HG03060 (cell line): ENCODE data around the gene RHO.
"Not testable (repeated sequence)": the region's sequence is repeated elsewhere in the genome, so short reads cannot be mapped to it uniquely, and the experiment has no call there.

Experiments used
- ATAC-seq: cut with Tn5 transposase; IDR thresholded peaks from one replicate; pipeline ENCODE4 v1.9.1; 2021; ENCODE audit warnings: low read depth, moderate number of reproducible peaks; ENCODE audit not compliant: unreplicated experiment

RHO gene

DNA sequence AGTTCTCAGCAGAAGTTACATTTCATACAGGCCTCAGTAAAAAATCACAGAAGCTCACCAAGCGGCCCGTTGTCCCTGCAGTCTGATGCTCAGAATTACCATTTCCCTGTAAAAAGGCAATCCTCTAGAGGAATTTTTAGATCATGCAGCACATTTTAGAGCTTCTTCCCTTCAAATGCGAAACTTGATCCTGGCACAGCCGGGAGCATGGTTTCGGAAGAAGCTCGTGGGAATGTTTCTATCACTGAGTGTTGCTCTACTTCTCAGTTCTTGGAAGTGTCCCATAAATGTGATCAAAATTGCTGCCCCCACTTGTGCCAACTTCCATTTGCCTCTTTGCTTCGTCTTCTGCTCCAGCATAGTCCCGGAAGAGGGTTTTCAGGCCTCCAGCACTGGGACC lies 10.8 kb downstream of the RHO start:
- no peak for ATAC-seq

DNA sequence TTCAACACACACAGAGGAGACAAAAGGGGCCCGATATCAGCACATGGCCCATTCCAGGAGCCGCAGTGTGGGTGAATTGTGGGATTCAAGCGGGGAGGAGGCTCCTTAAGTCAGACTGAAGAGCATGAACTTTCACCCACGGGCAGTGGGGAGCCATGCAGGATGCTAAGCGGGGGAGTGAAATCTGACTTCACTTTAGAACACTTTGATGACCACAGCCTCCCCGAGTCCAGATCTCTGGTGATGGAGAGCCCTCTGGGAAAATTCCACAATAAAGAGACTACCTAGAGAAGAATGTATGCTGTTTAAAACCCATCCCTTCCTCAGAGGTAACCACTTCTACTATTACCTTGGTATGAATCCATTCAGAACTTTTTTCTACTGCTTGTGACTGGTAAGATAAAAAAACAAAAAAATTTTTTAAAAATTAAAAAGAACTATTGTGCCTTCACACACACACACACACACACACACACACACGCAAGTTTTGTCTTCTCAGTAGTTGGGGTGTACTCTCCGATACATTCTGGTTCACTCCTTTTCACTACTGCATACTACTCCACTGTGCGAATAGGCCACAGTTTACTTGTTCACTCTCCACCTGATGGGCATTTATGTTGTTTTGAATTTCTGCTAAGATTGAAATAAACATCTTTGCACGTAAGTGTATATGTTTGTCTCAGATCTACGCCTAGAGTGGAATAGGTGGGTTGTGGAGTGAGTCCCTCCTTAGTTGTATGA lies 12.5 kb downstream of the RHO start:
- ATAC-seq: no peak

DNA sequence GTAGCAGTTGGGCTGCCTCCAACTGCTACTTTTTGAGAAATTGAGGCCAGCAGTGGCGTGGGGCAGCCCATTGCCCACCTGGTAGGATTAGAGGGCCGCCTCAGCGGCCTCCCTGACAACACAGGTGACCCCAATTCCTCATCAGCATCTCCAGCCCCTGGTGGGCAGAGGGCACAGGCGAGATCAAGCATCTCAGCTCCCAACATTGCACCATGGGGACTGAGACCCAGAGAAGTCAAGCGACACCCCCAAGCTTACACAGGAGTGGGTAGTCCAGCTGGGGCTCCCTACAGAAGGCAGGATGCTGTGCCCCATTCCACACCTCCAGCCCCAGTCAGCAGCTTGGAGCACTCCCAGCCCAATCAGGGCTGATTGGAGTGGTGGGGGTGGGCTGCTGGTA lies 14.3 kb downstream of the RHO start:
- no peak for ATAC-seq

DNA sequence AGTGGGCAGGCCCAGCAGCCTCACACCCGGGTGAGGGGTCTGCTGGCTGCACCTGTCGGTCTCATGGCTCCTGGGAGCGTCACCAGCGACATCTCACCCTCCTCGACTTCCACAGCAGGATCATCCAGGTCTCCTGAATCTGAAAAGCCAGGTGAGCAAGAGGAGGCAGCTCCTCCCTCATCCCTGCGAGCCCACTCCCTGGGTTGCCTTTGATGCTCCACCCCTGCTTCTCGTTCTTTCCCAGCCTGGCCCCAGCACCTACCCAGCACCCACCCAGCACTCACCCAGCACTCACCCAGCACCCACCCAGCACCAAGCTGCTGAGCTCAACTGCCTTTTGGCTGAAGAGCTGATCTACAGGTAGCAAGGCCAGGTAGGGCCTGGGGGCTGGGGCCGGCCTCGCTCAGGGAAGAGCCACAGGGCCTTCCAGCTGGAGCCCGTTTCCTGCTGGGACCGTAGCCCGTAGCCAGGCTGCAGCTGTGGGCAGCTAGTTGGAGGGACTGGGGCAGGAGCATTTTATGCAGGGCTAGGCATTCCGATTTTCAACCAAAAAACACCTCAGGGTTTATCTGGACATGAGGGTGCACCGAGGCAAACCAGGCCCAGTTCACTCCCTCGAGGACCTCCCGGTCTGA lies 14.8 kb downstream of the RHO start, which contains the start of gene H1-8:
TSS of gene H1-8 (plus strand) at position 20 of the 635 bp plus-strand sequence. CDS start at position 64, 44 bp downstream.
- ATAC-seq: no peak

GRCh38 chr3:129543999-129544398 lies 15.6 kb downstream of the RHO start:
- no peak for ATAC-seq

DNA sequence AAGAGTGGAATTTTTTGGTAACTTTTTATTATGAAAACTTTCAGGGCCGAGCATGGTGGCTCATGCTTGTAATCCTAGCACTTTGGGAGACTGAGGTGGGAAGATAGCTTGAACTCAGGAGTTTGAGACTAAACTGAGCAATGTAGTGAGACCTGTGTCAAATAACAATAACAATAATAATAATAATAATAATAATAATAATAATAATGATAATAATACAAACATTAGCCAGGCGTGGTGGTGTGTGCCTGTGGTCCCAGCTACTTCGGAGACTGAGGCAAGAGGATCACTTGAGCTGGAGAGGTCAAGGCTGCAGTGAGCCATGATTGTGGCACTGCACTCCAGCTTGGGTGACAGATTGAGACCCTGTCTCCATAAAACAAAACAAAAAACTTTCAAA lies 17.5 kb downstream of the RHO start:
- ATAC-seq: not testable (repeated sequence)

DNA sequence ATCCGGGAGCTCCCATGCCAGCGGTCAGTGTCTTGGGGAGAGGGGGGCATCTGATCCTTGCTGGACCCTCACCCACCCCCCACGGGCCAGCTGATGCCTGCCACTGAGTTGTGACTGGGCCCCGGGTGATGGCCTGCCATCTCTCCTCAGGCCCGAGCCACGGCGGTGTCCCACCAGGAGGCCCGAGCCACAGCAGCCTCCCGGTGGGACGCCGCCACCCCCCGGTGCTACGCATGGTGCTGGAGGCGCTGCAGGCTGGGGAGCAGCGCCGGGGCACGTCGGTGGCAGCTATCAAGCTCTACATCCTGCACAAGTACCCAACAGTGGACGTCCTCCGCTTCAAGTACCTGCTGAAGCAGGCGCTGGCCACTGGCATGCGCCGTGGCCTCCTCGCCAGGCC lies 18.8 kb downstream of the RHO start:
- no peak for ATAC-seq

DNA sequence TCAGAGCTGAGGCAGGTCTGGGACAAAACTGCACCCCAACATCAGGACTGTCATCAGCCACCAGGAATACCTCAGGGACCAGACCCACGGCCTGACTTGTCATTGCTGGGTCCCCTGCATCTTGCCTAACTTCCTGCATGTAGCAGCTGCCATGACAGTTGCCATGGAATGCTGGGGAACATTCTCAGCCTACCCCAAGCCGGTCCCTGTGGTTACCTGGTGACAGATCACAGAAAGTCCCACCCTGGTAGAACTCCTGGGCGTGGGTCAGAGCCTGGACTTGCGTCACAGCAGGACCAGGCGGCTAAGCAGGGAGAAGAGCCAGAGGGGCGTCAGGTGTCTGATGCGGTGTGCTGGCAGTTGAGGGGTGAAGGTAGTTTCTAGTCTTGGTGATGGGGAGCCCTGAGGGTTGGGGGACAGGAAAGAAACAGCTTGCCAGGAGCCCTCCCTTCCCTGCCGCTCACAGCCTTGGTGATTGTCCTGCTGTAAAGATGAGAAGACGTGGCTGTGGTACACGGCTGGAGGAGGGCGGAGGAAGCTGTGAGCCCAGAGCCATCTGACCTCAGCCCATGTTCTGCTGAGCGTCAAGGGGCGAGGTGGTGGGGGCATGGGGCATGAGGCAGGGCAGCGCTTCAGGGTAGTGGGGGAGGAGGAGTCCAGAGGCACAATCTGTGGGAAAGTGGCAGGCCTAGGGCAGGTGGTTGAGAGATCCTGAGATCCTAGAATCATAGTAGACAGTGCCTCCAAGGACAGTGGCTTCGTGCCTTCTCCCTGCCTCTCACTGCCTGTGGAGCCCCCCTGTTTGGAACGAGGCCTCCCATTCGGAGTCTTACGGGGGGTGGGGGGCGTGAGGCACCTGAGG lies 19.9 kb downstream of the RHO start:
- no peak for ATAC-seq

DNA sequence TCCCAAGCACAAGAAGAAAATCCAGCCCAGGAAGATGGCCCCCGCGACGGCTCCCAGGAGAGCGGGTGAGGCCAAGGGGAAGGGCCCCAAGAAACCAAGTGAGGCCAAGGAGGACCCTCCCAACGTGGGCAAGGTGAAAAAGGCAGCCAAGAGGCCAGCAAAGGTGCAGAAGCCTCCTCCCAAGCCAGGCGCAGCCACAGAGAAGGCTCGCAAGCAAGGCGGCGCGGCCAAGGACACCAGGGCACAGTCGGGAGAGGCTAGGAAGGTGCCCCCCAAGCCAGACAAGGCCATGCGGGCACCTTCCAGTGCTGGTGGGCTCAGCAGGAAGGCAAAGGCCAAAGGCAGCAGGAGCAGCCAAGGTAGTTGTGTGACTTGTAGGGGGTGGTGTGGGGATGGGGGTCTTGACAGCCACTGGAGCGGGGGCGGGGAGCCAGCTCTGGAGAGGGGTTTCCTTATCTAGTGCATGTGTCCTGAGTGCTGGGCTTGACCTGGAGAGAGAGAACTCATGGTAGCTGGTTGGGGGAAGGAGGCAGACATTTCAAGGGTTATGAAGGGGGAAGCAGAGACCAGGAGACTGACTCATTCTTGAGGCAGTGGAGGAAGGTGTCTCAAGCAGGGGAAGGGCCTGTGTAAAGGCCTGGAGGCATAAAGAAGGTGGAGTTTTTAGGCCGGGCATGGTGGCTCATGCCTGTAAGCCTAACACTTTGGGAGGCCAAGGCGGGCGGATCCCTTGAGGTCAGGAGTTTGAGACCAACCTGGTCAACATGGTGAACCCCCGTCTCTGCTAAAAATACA lies 20.8 kb downstream of the RHO start:
- no peak for ATAC-seq

DNA sequence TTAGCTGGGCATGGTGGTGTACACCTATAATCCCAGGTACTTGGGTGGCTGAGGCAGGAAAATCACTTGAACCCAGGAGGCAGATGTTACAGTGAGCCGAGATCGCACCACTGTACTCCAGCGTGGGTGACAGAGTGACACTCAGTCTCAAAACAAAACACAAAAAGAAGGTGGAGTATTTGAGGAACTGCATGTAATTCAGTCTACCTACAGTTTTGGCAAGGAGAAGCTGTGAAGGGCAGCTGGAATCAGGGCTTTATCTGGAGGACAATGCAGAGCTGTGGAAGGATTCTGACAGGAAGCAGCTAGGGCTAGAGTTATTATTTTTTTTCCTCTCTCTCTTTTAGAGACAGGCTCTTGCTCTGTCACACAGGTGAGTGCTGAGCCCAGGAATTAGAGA lies 21.4 kb downstream of the RHO start:
- no peak for ATAC-seq

- ATAC-seq: no peak
Observed at GRCh38 chr3:129552287-129553050, 24.0 kb downstream of the RHO start.

GRCh38 chr3:129553171-129553570 lies 24.7 kb downstream of the RHO start:
- no peak for ATAC-seq

- ATAC-seq: no peak
Observed at GRCh38 chr3:129553719-129554118, 25.3 kb downstream of the RHO start.

DNA sequence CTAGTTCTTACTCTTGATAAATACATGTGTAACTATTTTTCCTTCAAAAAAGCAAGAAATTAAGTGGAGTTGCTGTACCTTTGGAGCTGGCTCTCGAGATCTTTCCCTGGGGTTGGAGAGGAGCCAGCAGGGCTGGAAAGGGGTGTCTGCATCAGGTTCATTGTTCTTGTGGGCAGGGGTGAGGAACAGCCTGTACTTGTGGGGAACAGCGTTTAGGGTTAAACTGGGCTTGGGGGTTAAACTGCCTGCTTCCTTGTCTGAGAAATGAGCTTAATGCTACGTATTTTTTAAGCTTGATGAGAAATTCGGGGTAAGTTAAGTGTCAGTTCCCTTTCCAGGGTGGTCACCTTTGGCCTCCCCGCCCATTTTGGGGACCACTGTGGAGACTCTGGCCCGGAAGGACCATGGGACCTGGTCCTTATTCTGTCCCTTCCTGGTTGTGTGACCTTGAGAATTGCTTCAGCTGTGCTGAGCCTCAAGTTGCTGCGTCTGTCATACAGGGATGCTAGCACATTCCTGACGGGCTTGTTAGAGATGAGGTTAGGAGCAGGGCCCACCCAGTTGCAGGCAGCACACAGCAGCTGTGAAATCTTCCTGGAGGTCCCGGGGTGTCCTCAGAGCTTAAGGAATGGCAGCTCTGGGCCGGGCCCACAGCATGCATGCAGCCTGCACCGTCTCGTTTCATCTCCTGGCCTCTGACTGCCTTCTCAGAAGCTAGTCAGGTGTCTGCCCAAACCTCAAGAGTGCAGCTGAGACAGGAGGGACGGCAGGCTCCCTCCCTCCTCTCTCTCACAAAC lies 26.1 kb downstream of the RHO start:
- no peak for ATAC-seq

DNA sequence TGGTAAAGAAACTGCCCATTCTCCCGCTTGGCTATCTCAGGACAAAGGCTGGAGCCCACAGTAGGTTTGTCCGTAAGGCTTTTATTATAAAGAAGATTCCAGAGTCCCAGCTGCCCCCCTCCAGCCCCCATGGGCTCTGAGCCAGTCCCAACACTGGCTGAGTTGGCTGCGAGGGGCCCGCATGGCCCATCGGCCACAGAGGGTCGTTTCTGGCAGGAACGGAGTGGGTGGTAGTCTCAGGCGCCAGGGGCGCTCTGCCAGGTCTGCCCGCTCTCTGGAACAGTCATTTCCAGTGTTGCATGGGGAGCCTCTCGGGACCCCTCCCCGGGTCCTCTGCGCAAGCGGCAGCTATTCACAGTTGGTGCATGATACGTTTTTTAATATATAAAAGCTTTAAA lies 26.7 kb downstream of the RHO start:
- ATAC-seq: no peak

DNA sequence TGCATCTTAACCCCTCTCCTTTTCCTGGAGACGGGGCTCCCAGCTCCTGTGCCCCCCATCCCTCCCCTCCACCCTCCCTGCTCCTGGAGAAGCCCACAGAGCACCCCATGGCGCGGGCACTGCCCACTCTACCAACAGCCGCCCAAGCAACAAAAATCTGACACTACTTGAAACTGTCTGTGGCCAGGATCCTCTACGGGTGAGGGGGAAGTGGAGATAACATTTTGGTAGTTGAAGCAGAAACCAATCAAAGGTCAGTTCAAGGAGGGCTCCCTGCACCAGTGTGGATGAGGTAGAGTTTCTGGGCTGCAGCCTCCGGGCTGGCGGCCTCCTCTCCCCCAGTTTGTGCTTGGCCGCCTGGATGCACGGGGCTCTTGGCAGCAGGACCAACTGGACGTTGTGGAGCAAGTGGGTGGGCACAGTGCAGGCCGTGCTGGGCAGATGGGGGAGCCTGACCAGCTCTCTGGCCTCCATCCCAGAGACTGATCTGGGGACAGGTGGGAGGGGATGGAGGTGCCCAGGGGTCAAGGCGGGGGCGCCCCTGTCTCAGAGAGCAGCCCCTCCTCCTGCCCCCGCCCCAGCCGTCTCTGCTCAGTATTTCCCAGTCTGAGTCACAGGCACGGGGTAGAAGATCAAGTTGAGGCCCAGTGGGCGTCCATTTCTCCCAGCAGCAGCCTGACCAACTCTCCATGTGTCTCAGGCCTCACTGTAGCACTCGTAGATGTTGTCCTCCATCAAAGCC lies 27.3 kb downstream of the RHO start:
- no peak for ATAC-seq

DNA sequence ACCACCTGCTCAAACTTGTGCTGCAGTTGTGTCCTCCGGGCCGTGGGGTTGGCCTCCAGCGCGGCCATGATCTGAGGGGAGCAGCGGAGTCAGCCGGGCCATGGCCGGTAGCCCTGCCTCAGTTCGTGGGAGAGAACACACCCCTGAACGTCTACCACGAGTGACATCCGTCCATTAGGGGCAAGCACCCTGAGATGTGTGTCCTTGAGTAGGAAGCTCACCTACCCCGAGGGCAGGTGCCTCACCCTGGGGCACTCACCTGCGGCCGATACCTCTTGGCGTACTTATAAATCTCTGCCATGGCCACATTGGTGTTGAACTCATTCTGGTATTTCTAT lies 27.9 kb downstream of the RHO start:
- no peak for ATAC-seq

- ATAC-seq: no peak
Observed at GRCh38 chr3:129556890-129557547, 28.6 kb downstream of the RHO start.
